ENCODE data around the gene GNAS. TPM values are rescaled to one million over a fixed set of nuclear protein-coding genes. Genes with fewer than 3 reads are reported as not detected.

The GNAS gene
- total and polyA plus RNA-seq, 4 donors, result 838 to 1,060 (median 907) TPM

GRCh38 chr20:58898629-58899408 is 46.3 kb downstream of the GNAS start:
- H3K27me3 ChIP-seq (ENCODE audit: control insufficient read depth in 1 of 2, insufficient read depth in 2 of 2, low read length in 1 of 2), result no peaks in the 10 kb centered on the region
- H3K4me3 ChIP-seq (ENCODE audit: low read length in 2 of 2), result no peak overlapping the region
- H3K36me3 ChIP-seq (ENCODE audit: control insufficient read depth in 1 of 2, insufficient read depth in 2 of 2, low read length in 1 of 2), result no peaks in the 10 kb centered on the region
- no peak overlapping the region for H3K27ac ChIP-seq (ENCODE audit: low read depth in 1 of 2, low read length in 2 of 2)
- 18 to 21% methylated on average over 15 of the region's 15 CpGs for WGBS, 2 donors
- ATAC-seq (ENCODE audit: low FRiP score) (no peak), DNase-seq (no peak)
- peaks cover 0 to 10% of the 10 kb centered on the region in 2 donors for H3K4me1 ChIP-seq (ENCODE audit: control insufficient read depth in 1 of 2, insufficient read depth in 2 of 2, low read length in 2 of 2)
- intact Hi-C loops (cut with DNase I), result no loop called here
- H3K9me3 ChIP-seq (ENCODE audit: control insufficient read depth, low read length), result no peaks in the 10 kb centered on the region

- H3K36me3 ChIP-seq (ENCODE audit: control insufficient read depth in 1 of 2, insufficient read depth in 2 of 2, low read length in 1 of 2), result no peaks in the 10 kb centered on the region
- no peaks in the 10 kb centered on the region for H3K27me3 ChIP-seq (ENCODE audit: control insufficient read depth in 1 of 2, insufficient read depth in 2 of 2, low read length in 1 of 2)
- intact Hi-C loops (cut with DNase I), result no loop called here
- no peaks in the 10 kb centered on the region for H3K9me3 ChIP-seq (ENCODE audit: control insufficient read depth, low read length)
- H3K4me1 ChIP-seq (ENCODE audit: control insufficient read depth in 1 of 2, insufficient read depth in 2 of 2, low read length in 2 of 2), result peaks cover 0 to 10% of the 10 kb centered on the region in 2 donors
- WGBS, 2 donors, result 82 to 83% methylated on average over 10 of the region's 10 CpGs
- no peak overlapping the region for H3K27ac ChIP-seq (ENCODE audit: low read depth in 1 of 2, low read length in 2 of 2)
- no peak for DNase-seq
- H3K4me3 ChIP-seq (ENCODE audit: low read length in 2 of 2), result no peak overlapping the region
- ATAC-seq (ENCODE audit: low FRiP score), result no peak
Measured at GRCh38 chr20:58899512-58899911, 47.0 kb downstream of the GNAS start.

GRCh38 chr20:58900397-58900796 is 47.9 kb downstream of the GNAS start:
- WGBS, 2 donors, result 58 to 68% methylated on average over 7 of the region's 7 CpGs
- Histone ChIP-seq H3K4me3 (ENCODE audit: low read length in 2 of 2) (no peak overlapping the region), H3K36me3 (ENCODE audit: control insufficient read depth in 1 of 2, insufficient read depth in 2 of 2, low read length in 1 of 2) (no peaks in the 10 kb centered on the region), H3K27ac (ENCODE audit: low read depth in 1 of 2, low read length in 2 of 2) (no peak overlapping the region), H3K27me3 (ENCODE audit: control insufficient read depth in 1 of 2, insufficient read depth in 2 of 2, low read length in 1 of 2) (no peaks in the 10 kb centered on the region), H3K9me3 (ENCODE audit: control insufficient read depth, low read length) (no peaks in the 10 kb centered on the region), H3K4me1 (ENCODE audit: control insufficient read depth in 1 of 2, insufficient read depth in 2 of 2, low read length in 2 of 2) (peaks cover 0 to 7% of the 10 kb centered on the region in 2 donors)
- intact Hi-C loops (cut with DNase I), result loop anchor here in 1 of 2 donors (5.0 kb wide), 1 partner anchor 87 kb away; no protein-coding TSS in a partner anchor
- DNase-seq, result no peak
- no peak for ATAC-seq (ENCODE audit: low FRiP score)

- intact Hi-C loops (cut with DNase I), result loop anchor here in 1 of 2 donors (5.0 kb wide), 1 partner anchor 86 kb away; no protein-coding TSS in a partner anchor
- H3K4me1 ChIP-seq (ENCODE audit: control insufficient read depth in 1 of 2, insufficient read depth in 2 of 2, low read length in 2 of 2), result peaks cover 0 to 4% of the 10 kb centered on the region in 2 donors
- DNase-seq, result no peak
- no peak for ATAC-seq (ENCODE audit: low FRiP score)
- H3K36me3 ChIP-seq (ENCODE audit: control insufficient read depth in 1 of 2, insufficient read depth in 2 of 2, low read length in 1 of 2), result no peaks in the 10 kb centered on the region
- no peaks in the 10 kb centered on the region for H3K9me3 ChIP-seq (ENCODE audit: control insufficient read depth, low read length)
- H3K4me3 ChIP-seq (ENCODE audit: low read length in 2 of 2), result no peak overlapping the region
- no peak overlapping the region for H3K27ac ChIP-seq (ENCODE audit: low read depth in 1 of 2, low read length in 2 of 2)
- H3K27me3 ChIP-seq (ENCODE audit: control insufficient read depth in 1 of 2, insufficient read depth in 2 of 2, low read length in 1 of 2), result no peaks in the 10 kb centered on the region
- 51 to 57% methylated on average over 18 to 19 of the region's 19 CpGs for WGBS, 2 donors
Measured at GRCh38 chr20:58901488-58902402, 49.2 kb downstream of the GNAS start.

GRCh38 chr20:58903614-58904013 is 51.1 kb downstream of the GNAS start:
- ATAC-seq (ENCODE audit: low FRiP score) (no peak), DNase-seq (no peak)
- Histone ChIP-seq H3K36me3 (ENCODE audit: control insufficient read depth in 1 of 2, insufficient read depth in 2 of 2, low read length in 1 of 2) (no peaks in the 10 kb centered on the region), H3K27ac (ENCODE audit: low read depth in 1 of 2, low read length in 2 of 2) (no peak overlapping the region), H3K4me1 (ENCODE audit: control insufficient read depth in 1 of 2, insufficient read depth in 2 of 2, low read length in 2 of 2) (peaks cover 0 to 2% of the 10 kb centered on the region in 2 donors), H3K9me3 (ENCODE audit: control insufficient read depth, low read length) (no peaks in the 10 kb centered on the region), H3K27me3 (ENCODE audit: control insufficient read depth in 1 of 2, insufficient read depth in 2 of 2, low read length in 1 of 2) (no peaks in the 10 kb centered on the region), H3K4me3 (ENCODE audit: low read length in 2 of 2) (no peak overlapping the region)
- WGBS, 2 donors, result 57 to 61% methylated on average over 9 of the region's 9 CpGs
- intact Hi-C loops (cut with DNase I), result loop anchor here in 1 of 2 donors (5.0 kb wide), 1 partner anchor 84 kb away; no protein-coding TSS in a partner anchor

- Histone ChIP-seq H3K27ac (ENCODE audit: low read depth in 1 of 2, low read length in 2 of 2) (no peak overlapping the region), H3K27me3 (ENCODE audit: control insufficient read depth in 1 of 2, insufficient read depth in 2 of 2, low read length in 1 of 2) (no peaks in the 10 kb centered on the region), H3K9me3 (ENCODE audit: control insufficient read depth, low read length) (no peaks in the 10 kb centered on the region), H3K4me3 (ENCODE audit: low read length in 2 of 2) (no peak overlapping the region), H3K36me3 (ENCODE audit: control insufficient read depth in 1 of 2, insufficient read depth in 2 of 2, low read length in 1 of 2) (peaks cover 2 to 10% of the 10 kb centered on the region in 2 donors), H3K4me1 (ENCODE audit: control insufficient read depth in 1 of 2, insufficient read depth in 2 of 2, low read length in 2 of 2) (no peaks in the 10 kb centered on the region)
- DNase-seq, result no peak
- WGBS, 2 donors, result 9% methylated on average over 6 of the region's 6 CpGs
- intact Hi-C loops (cut with DNase I), result loop anchor here in 1 of 2 donors (5.0 kb wide), 1 partner anchor 77 kb away; the partner anchor contains the start of gene NELFCD
- no peak for ATAC-seq (ENCODE audit: low FRiP score)
Measured at GRCh38 chr20:58905236-58905635, 52.7 kb downstream of the GNAS start.

GRCh38 chr20:58906111-58906510 is 53.6 kb downstream of the GNAS start:
- Histone ChIP-seq H3K4me1 (ENCODE audit: control insufficient read depth in 1 of 2, insufficient read depth in 2 of 2, low read length in 2 of 2) (no peaks in the 10 kb centered on the region), H3K36me3 (ENCODE audit: control insufficient read depth in 1 of 2, insufficient read depth in 2 of 2, low read length in 1 of 2) (peaks cover 2 to 16% of the 10 kb centered on the region in 2 donors), H3K27me3 (ENCODE audit: control insufficient read depth in 1 of 2, insufficient read depth in 2 of 2, low read length in 1 of 2) (no peaks in the 10 kb centered on the region), H3K9me3 (ENCODE audit: control insufficient read depth, low read length) (no peaks in the 10 kb centered on the region), H3K4me3 (ENCODE audit: low read length in 2 of 2) (no peak overlapping the region), H3K27ac (ENCODE audit: low read depth in 1 of 2, low read length in 2 of 2) (no peak overlapping the region)
- intact Hi-C loops (cut with DNase I), result loop anchor here in 1 of 2 donors (2.0 to 5.0 kb wide), 2 partner anchors 13 to 76 kb away; partner anchors contain the start of gene NELFCD
- ATAC-seq (ENCODE audit: low FRiP score), result no peak
- WGBS, 2 donors, result 74 to 79% methylated on average over 5 of the region's 5 CpGs
- no peak for DNase-seq

- WGBS, 2 donors, result 30% methylated on average over 3 of the region's 3 CpGs
- Histone ChIP-seq H3K9me3 (ENCODE audit: control insufficient read depth, low read length) (no peaks in the 10 kb centered on the region), H3K27me3 (ENCODE audit: control insufficient read depth in 1 of 2, insufficient read depth in 2 of 2, low read length in 1 of 2) (no peaks in the 10 kb centered on the region), H3K4me1 (ENCODE audit: control insufficient read depth in 1 of 2, insufficient read depth in 2 of 2, low read length in 2 of 2) (no peaks in the 10 kb centered on the region), H3K27ac (ENCODE audit: low read depth in 1 of 2, low read length in 2 of 2) (peak overlapping the region; percentile 45 to 88), H3K36me3 (ENCODE audit: control insufficient read depth in 1 of 2, insufficient read depth in 2 of 2, low read length in 1 of 2) (peaks cover 2 to 17% of the 10 kb centered on the region in 2 donors), H3K4me3 (ENCODE audit: low read length in 2 of 2) (no peak overlapping the region)
- peak; percentile 37 for ATAC-seq (ENCODE audit: low FRiP score)
- intact Hi-C loops (cut with DNase I), result loop anchor here in 1 of 2 donors (2.0 to 5.0 kb wide), 2 partner anchors 14 to 75 kb away; partner anchors contain the start of gene NELFCD
- no peak for DNase-seq
Measured at GRCh38 chr20:58906894-58907293, 54.4 kb downstream of the GNAS start.
